ENCODE results near the gene THY1. TPM values are rescaled to one million over a fixed set of nuclear protein-coding genes. Genes with fewer than 3 reads are reported as not detected.

The THY1 gene
- total RNA-seq, 1 experiment from 2014 or later, result 1.1 TPM

GRCh38 chr11:119421351-119421750, 1.6 kb downstream of the THY1 start:
- H3K27me3 ChIP-seq (ENCODE audit: insufficient read depth, low read length), result no peaks in the 10 kb centered on the region
- DNase-seq (ENCODE audit: low read depth, low spot score) (no peak), ATAC-seq (no peak)
- H4K20me1 ChIP-seq (ENCODE audit: insufficient read depth), result no peaks in the 10 kb centered on the region
- no peaks in the 10 kb centered on the region for H3K9me2 ChIP-seq (ENCODE audit: insufficient read depth)
- no peak overlapping the region for H3K4me3 ChIP-seq (replicated peaks in 1 of 2; ENCODE audit: low read depth in 1 of 2, low read length in 2 of 2)
- no TSS peak for BruUV-seq (replicated peaks)
- H3K4me2 ChIP-seq (ENCODE audit: low read length), result no peak overlapping the region
- H3K4me1 ChIP-seq (ENCODE audit: control insufficient read depth in 1 of 2, insufficient read depth in 2 of 2, low read length in 2 of 2), result peaks cover 2 to 11% of the 10 kb centered on the region in 2 experiments; a peak in 3 of 4 replicates
- ChIA-PET POLR2A (no interaction called here), RAD21 (ENCODE audit: low non-redundant PET in 1 of 2, low total read pairs in 2 of 2, uncharacterized antibody in 2 of 2, unreplicated experiment in 2 of 2) (no interaction called here), CTCF (no interaction called here)
- no peak overlapping the region for H3K27ac ChIP-seq (ENCODE audit: low read depth, low read length)
- no peak overlapping the region for H3K9ac ChIP-seq (ENCODE audit: low read length)
- TF ChIP-seq POLR2A (IDR thresholded peaks at IDR 0.05; ENCODE audit: borderline replicate concordance, extremely low read depth, insufficient read depth, insufficient read length) (no peak), YY1 (IDR thresholded peaks at IDR 0.05; ENCODE audit: extremely low read depth, insufficient replicate concordance, low read depth, low read length) (no peak), SRF (IDR thresholded peaks at IDR 0.05; ENCODE audit: low read depth) (no peak), ZBTB33 (IDR thresholded peaks at IDR 0.05; ENCODE audit: extremely low read depth, insufficient replicate concordance, low read length) (no peak), MAX (IDR thresholded peaks at IDR 0.05) (no peak), EGR1 (IDR thresholded peaks at IDR 0.05; ENCODE audit: low read depth) (no peak), CBX3 (IDR thresholded peaks at IDR 0.05; ENCODE audit: low read depth) (no peak), ELF1 (IDR thresholded peaks at IDR 0.05; ENCODE audit: borderline replicate concordance, low read depth) (no peak), REST (IDR thresholded peaks at IDR 0.05; ENCODE audit: low read depth) (no peak), POLR2AphosphoS5 (IDR thresholded peaks at IDR 0.05; ENCODE audit: low read depth, low read length) (no peak), FOSL1 (IDR thresholded peaks at IDR 0.05; ENCODE audit: low read depth) (no peak), JUND (IDR thresholded peaks at IDR 0.05) (no peak), ZFX (IDR thresholded peaks at IDR 0.05) (no peak), ZNF274 (IDR thresholded peaks at IDR 0.05; ENCODE audit: low read depth, low read length) (no peak), SP1 (IDR thresholded peaks at IDR 0.05; ENCODE audit: low read depth) (no peak), CEBPB (IDR thresholded peaks at IDR 0.05; ENCODE audit: low read depth) (no peak), TCF7L2 (IDR thresholded peaks at IDR 0.05; ENCODE audit: borderline replicate concordance, extremely low read depth, insufficient read depth, insufficient read length) (no peak), EZH2phosphoT487 (IDR thresholded peaks at IDR 0.05; ENCODE audit: borderline replicate concordance) (no peak)
- no peaks in the 10 kb centered on the region for H3K9me3 ChIP-seq (ENCODE audit: control insufficient read depth in 1 of 2, insufficient read depth in 1 of 2, low read depth in 1 of 2, low read length in 2 of 2)
- intact Hi-C loops (cut with micrococcal nuclease), result no loop called here
- no peaks in the 10 kb centered on the region for H3K79me2 ChIP-seq (ENCODE audit: insufficient read depth, low read length)
- no peak overlapping the region for H2AFZ ChIP-seq (ENCODE audit: low read depth, low read length, poor library complexity, severe bottlenecking)
- H3K36me3 ChIP-seq (ENCODE audit: control insufficient read depth in 1 of 2, insufficient read depth in 2 of 2, low read length in 2 of 2), result no peaks in the 10 kb centered on the region
